Left ventricle myocardium inferior (tissue), 1 donor: ENCODE measurements around the gene JTB. TPM values are rescaled to one million over a fixed set of nuclear protein-coding genes. Genes with fewer than 3 reads are reported as not detected.
"Not testable (repeated sequence)": the region's sequence is repeated elsewhere in the genome, so short reads cannot be mapped to it uniquely, and the experiment has no call there.

Experiments used
- DNase-seq: peaks from one replicate; pipeline ENCODE4 v3.0.0-alpha.2; 2020
- H3K27ac ChIP-seq: fragments of 200-600 bp; replicated peaks from 2 replicates; pipeline ENCODE4 v1.8.0; 2021
- H3K27me3 ChIP-seq: fragments of 200-600 bp; 2 replicates; pipeline ENCODE4 v1.8.0; 2021; ENCODE audit warnings: low read depth
- H3K36me3 ChIP-seq: fragments of 200-600 bp; 2 replicates; pipeline ENCODE4 v1.8.0; 2021
- H3K4me1 ChIP-seq: fragments of 200-600 bp; 2 replicates; pipeline ENCODE4 v1.8.0; 2021
- H3K4me3 ChIP-seq: fragments of 200-600 bp; 2 replicates; pipeline ENCODE4 v1.8.0; 2021; ENCODE audit warnings: mild to moderate bottlenecking, moderate library complexity
- H3K9me3 ChIP-seq: fragments of 200-600 bp; replicated peaks from 2 replicates; pipeline ENCODE4 v1.8.0; 2021
- intact Hi-C: fragments of 100-400 bp; cut with micrococcal nuclease; formaldehyde crosslinking; loops from one replicate; pipeline ENCODE4 v1.11.0; 2022
- long read RNA-seq: library from polyadenylated mRNA; unstranded; transcript quantifications from one replicate; pipeline ENCODE4 v2.0.0, GENCODE V29; 2021
- total RNA-seq: library from RNA; stranded (reverse); fragmentation: NEBNext Ultra II Directional; extraction: Animal tissue kit (Norgen Biotek cat#: 25700); gene quantifications from one replicate; pipeline ENCODE4 v1.2.1, GENCODE V29; 2021
- TF ChIP-seq, protein P1 (sequence below): fragments of 200-600 bp; IDR thresholded peaks from 2 replicates; pipeline ENCODE4 v1.8.0; 2021; ENCODE audit warnings: antibody characterized with exemption, mild to moderate bottlenecking, borderline replicate concordance
- donor health status: DM: no; HTN: yes; CAD: no; lungs with severe emphysema.

Gene JTB
- total RNA-seq = 75.8 TPM
- long read RNA-seq, transcript JTB-201 (5 exons, 1,287 nt) = major isoform, 64 of 75 reads
- long read RNA-seq, partial matches to known transcripts = 0 of 75 reads
- long read RNA-seq, other reads (novel, unspliced or antisense) = 6 of 75 reads

- peak; percentile 90 for DNase-seq
- intact Hi-C loops = no loop called here
- peaks cover 39% of the 10 kb centered on the region for H3K36me3 ChIP-seq
Observed at GRCh38 chr1:153977250-153978240, at the start of gene JTB. JTB (minus strand) TSS chr1:153977674; CDS start chr1:153977252, 422 bp downstream.

DNA sequence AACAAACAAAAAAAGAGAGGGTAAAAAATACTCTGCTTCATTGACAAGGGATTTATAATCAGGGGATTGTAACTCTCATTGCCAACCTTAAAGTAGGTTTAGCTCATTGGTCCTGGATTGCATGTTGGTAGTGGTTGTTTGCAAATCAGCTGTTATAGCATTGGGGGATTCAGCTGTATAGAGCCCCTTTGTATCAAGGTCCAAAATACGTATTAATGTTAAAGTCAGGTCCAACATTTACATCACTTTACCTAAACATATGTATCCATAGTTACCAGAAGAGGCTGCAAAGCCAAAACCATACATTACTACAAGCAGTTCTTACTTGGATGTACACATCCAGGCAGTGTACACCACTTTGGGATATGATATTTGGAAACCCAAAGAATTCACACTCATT lies 42.5 kb upstream of the JTB start:
- Histone ChIP-seq H3K27me3 (no peaks in the 10 kb centered on the region), H3K27ac (no peak overlapping the region), H3K4me3 (no peak overlapping the region), H3K4me1 (no peaks in the 10 kb centered on the region), H3K36me3 (no peaks in the 10 kb centered on the region), H3K9me3 (no peaks in the 10 kb centered on the region)
- no peak for DNase-seq
- TF ChIP-seq, protein P1, sequence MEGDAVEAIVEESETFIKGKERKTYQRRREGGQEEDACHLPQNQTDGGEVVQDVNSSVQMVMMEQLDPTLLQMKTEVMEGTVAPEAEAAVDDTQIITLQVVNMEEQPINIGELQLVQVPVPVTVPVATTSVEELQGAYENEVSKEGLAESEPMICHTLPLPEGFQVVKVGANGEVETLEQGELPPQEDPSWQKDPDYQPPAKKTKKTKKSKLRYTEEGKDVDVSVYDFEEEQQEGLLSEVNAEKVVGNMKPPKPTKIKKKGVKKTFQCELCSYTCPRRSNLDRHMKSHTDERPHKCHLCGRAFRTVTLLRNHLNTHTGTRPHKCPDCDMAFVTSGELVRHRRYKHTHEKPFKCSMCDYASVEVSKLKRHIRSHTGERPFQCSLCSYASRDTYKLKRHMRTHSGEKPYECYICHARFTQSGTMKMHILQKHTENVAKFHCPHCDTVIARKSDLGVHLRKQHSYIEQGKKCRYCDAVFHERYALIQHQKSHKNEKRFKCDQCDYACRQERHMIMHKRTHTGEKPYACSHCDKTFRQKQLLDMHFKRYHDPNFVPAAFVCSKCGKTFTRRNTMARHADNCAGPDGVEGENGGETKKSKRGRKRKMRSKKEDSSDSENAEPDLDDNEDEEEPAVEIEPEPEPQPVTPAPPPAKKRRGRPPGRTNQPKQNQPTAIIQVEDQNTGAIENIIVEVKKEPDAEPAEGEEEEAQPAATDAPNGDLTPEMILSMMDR = no peak
- intact Hi-C loops = no loop called here

More at GRCh38 chr1:153977250-153978240, at the start of gene JTB:
- peak within 1 kb of the TSS; percentile 87 for H3K4me3 ChIP-seq
- peaks cover 37% of the 10 kb centered on the region for H3K4me1 ChIP-seq
- H3K27ac ChIP-seq = peak within 1 kb of the TSS; percentile 94
- TF ChIP-seq, protein P1 = peak; percentile 13
- no peaks in the 10 kb centered on the region for H3K9me3 ChIP-seq
- no peaks in the 10 kb centered on the region for H3K27me3 ChIP-seq

- no peaks in the 10 kb centered on the region for H3K36me3 ChIP-seq
- no peaks in the 10 kb centered on the region for H3K27me3 ChIP-seq
- intact Hi-C loops = no loop called here
- H3K4me1 ChIP-seq = no peaks in the 10 kb centered on the region
- TF ChIP-seq, protein P1 = no peak
- H3K27ac ChIP-seq = no peak overlapping the region
- H3K4me3 ChIP-seq = no peak overlapping the region
- no peak for DNase-seq
- H3K9me3 ChIP-seq = no peaks in the 10 kb centered on the region
Observed at GRCh38 chr1:154019269-154019668, 41.8 kb upstream of the JTB start.

DNA sequence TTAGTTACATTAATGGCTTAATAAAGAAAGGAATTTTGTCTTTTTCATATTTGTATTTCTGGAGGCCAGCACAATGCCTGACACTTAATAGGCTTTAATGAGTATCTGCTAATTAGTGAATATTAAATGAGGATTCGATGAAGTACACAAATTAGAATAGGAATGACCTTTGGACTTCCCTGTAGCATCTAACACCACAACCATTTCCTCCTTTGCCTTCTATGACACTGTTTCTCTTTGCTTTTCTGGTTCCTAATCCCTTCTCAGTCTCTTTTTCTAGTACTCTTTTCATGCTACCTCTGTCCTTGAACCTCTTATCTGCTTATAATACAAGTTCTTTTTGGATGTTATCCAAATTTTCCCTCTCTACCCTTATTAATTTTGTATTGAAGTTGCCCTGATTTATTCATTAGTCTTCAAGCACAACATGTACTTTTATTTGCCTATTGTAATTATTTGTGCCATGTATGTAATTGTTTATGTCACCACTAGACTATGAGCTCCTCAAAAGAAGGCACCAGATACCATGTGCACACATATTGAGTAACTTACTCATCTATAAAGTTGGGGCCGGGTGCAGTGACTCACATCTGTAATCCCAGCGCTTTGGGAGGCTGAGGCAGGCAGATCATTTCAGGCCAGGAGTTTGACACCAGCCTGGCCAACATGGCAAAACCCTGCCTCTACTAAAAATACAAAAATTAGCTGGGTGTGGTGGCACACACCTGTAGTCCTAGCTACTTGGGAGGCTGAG lies 36.9 kb upstream of the JTB start:
- no peak overlapping the region for H3K27ac ChIP-seq
- DNase-seq = no peak
- H3K27me3 ChIP-seq = no peaks in the 10 kb centered on the region
- no peak overlapping the region for H3K4me3 ChIP-seq
- H3K9me3 ChIP-seq = no peaks in the 10 kb centered on the region
- H3K4me1 ChIP-seq = no peaks in the 10 kb centered on the region
- TF ChIP-seq, protein P1 = no peak
- intact Hi-C loops = no loop called here
- no peaks in the 10 kb centered on the region for H3K36me3 ChIP-seq

- H3K36me3 ChIP-seq, H3K4me3 ChIP-seq, H3K4me1 ChIP-seq, intact Hi-C loops, H3K27ac ChIP-seq, H3K9me3 ChIP-seq, DNase-seq, H3K27me3 ChIP-seq: not testable (repeated sequence)
Observed at GRCh38 chr1:154012543-154012942, 35.1 kb upstream of the JTB start.
